ENCODE results near the gene CD3E.

The CD3E gene
- total RNA-seq = 118 to 151 (median 132) reads per million in 4 experiments

- peak; percentile 37 for DNase-seq
Measured at GRCh38 chr11:118304568-118305248, at the start of gene CD3E. Gene CD3E (plus strand): TSS chr11:118304730. CDS start chr11:118304953, 223 bp downstream.

- DNase-seq = no peak
Measured at GRCh38 chr11:118258410-118258809, 46.1 kb upstream of the CD3E start.

GRCh38 chr11:118259138-118259537 is 45.4 kb upstream of the CD3E start:
- no peak for DNase-seq

- no peak for DNase-seq
Measured at GRCh38 chr11:118260353-118260752, 44.2 kb upstream of the CD3E start.

- no peak for DNase-seq
Measured at GRCh38 chr11:118263112-118263511, 41.4 kb upstream of the CD3E start.

- no peak for DNase-seq
Measured at GRCh38 chr11:118263695-118264568, 40.6 kb upstream of the CD3E start, which contains the start of gene MPZL2. Gene MPZL2 (minus strand): TSS chr11:118264297. CDS start chr11:118264153, 144 bp downstream.

- no peak for DNase-seq
Measured at GRCh38 chr11:118264569-118265465, 39.7 kb upstream of the CD3E start.

- no peak for DNase-seq
Measured at GRCh38 chr11:118265954-118266353, 38.6 kb upstream of the CD3E start.

GRCh38 chr11:118267486-118267885 is 37.0 kb upstream of the CD3E start:
- DNase-seq = no peak

GRCh38 chr11:118272001-118272400 is 32.5 kb upstream of the CD3E start:
- no peak for DNase-seq

GRCh38 chr11:118274186-118274585 is 30.3 kb upstream of the CD3E start:
- no peak for DNase-seq

- DNase-seq = no peak
Measured at GRCh38 chr11:118275176-118275575, 29.4 kb upstream of the CD3E start.

GRCh38 chr11:118276422-118276821 is 28.1 kb upstream of the CD3E start:
- DNase-seq = no peak

GRCh38 chr11:118277312-118277711 is 27.2 kb upstream of the CD3E start:
- DNase-seq = no peak

- no peak for DNase-seq
Measured at GRCh38 chr11:118281284-118281683, 23.2 kb upstream of the CD3E start.

GRCh38 chr11:118282606-118283005 is 21.9 kb upstream of the CD3E start:
- no peak for DNase-seq

- DNase-seq = no peak
Measured at GRCh38 chr11:118283037-118283636, 21.4 kb upstream of the CD3E start.

- no peak for DNase-seq
Measured at GRCh38 chr11:118283756-118284350, 20.7 kb upstream of the CD3E start.

GRCh38 chr11:118286545-118286944 is 18.0 kb upstream of the CD3E start:
- no peak for DNase-seq

- no peak for DNase-seq
Measured at GRCh38 chr11:118287006-118287405, 17.5 kb upstream of the CD3E start.

- DNase-seq = no peak
Measured at GRCh38 chr11:118289401-118289800, 15.1 kb upstream of the CD3E start.

GRCh38 chr11:118290923-118291322 is 13.6 kb upstream of the CD3E start:
- no peak for DNase-seq
